GM13977 (cell line): Measurements from ENCODE around the gene NFKB1.
A peak's percentile ranks its signal among the peaks of the same experiment; 100 is the strongest.

Experiments used
- DNase-seq: peaks from one replicate; pipeline ENCODE4 v3.0.0; 2012; ENCODE audit warnings: low spot score
- in situ Hi-C: fragments of 300-500 bp; cut with MboI; formaldehyde crosslinking; loops from one replicate; pipeline ENCODE4 v1.12.0; 2022; ENCODE audit warnings: low sequenced_read_pairs, low pct_unique_long_range_greater_than_20kb, mixed read lengths, inconsistent platforms; ENCODE audit not compliant: unreplicated experiment
- TF ChIP-seq, protein P1 (sequence below): IDR thresholded peaks from 2 replicates; pipeline ENCODE4 v1.5.1; 2012; ENCODE audit warnings: mild to moderate bottlenecking, control low read depth; ENCODE audit not compliant: insufficient read depth; ENCODE audit errors: extremely low read depth, missing control alignments

NFKB1 gene

DNA sequence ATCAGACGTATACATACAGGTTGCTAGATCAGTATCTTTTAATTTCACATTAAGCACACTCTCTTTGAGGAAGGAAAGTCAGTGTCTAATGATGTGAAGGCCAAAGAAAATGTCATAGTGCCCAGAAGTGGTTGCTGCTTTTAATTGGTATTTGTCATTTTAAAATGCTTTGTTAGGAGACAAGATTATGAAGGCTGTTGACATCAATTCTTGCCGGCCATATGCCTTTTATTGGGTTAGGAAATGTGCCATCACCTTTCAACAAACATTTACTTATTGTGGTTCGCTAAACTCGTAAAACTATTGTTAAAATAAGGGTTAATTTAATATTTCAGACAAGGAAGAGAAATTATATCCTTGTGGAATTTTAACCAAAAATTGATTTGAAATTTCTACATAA is 32.2 kb downstream of the NFKB1 start:
- in situ Hi-C loops: no loop called here
- no peak for DNase-seq
- TF ChIP-seq, protein P1, sequence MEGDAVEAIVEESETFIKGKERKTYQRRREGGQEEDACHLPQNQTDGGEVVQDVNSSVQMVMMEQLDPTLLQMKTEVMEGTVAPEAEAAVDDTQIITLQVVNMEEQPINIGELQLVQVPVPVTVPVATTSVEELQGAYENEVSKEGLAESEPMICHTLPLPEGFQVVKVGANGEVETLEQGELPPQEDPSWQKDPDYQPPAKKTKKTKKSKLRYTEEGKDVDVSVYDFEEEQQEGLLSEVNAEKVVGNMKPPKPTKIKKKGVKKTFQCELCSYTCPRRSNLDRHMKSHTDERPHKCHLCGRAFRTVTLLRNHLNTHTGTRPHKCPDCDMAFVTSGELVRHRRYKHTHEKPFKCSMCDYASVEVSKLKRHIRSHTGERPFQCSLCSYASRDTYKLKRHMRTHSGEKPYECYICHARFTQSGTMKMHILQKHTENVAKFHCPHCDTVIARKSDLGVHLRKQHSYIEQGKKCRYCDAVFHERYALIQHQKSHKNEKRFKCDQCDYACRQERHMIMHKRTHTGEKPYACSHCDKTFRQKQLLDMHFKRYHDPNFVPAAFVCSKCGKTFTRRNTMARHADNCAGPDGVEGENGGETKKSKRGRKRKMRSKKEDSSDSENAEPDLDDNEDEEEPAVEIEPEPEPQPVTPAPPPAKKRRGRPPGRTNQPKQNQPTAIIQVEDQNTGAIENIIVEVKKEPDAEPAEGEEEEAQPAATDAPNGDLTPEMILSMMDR: no peak

DNA sequence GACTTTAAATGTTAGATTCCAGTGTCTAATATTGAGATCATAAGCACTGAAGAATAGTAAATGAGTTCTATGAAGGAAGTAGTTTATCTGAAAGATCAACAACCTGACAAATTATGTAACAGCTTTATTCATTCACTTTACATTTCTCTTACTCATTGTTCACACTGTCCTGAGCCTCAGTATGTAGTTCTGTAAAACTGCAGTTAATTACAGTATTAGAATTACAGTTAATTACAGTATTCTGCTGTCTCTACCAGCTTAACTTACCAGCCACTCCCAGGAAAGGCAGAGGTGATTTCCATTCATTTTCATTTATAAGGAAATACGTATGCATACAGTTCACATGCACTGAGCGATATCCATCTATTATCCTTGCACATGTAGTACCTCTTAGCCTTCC is 32.7 kb downstream of the NFKB1 start:
- in situ Hi-C loops: no loop called here
- no peak for DNase-seq
- TF ChIP-seq, protein P1: no peak

DNA sequence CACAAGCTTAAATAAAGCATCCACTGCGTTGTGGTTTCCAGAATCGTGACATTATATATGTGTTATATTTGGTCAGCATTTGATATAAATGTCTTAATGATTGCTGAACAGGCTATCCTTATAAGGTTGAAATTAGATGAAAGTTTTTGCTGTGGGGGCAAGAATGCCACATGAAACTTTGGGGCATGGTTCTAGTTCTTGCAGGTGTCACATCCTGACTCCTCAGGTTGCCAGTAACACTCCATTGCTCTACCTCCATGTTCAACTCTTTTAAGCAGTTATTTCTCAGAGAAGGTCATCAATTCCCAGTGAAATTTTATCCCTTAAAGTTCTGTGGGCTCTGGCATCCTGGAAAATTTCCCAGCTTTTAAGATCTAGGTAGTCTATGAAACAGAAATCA is 33.7 kb downstream of the NFKB1 start:
- DNase-seq: no peak
- TF ChIP-seq, protein P1: no peak
- in situ Hi-C loops: no loop called here

DNA sequence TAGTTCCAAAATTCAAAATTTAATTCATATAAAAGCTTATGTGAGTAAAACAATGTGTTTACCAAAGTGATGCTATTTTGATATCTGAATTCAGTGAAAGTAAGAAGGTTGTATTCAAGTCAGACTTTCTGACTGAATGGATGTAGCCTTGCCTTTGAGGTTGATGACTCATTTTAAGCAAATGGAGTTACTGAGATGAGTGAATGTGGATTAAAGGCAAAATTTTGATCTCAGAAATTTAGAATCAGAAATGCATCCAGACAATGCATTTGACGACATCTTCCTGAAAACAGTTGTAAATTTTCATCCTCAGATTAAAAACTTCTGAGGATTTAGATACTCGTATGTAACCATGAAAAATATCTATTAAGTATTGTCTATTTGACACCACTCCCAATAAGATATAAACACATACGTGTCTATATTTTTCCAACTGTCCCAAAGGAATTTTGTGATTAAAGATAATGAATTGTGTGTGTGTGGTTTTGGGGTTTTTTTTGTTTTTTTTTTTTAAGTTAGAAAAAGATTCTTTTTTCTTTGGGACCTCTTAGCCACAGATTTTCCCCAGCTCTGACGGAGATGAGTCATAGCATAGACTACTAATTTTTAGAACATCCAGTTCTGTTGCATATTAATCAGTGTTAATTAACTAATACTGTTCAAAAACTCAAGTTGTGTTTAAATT is 34.4 kb downstream of the NFKB1 start:
- peak; percentile 19 for DNase-seq
- TF ChIP-seq, protein P1: no peak
- in situ Hi-C loops: no loop called here

DNA sequence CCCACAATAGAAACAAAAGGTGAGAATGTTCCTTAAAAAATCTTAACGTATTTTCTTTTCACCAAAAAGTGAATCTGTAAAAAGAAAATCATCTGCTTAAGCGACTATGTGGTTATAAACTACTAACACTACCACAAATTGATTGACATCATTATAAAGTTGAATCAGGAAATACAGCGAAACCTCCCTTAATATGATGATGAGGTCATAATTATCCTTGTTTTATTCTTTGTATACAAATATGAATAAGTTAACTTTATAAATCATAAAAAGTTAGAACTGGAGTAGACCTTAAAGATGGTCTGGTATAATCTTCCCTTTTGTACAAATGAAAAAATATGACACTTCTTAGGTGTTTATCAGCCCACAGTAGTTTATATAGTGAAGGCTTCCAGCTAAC is 35.6 kb downstream of the NFKB1 start:
- TF ChIP-seq, protein P1: no peak
- in situ Hi-C loops: no loop called here
- DNase-seq: no peak

DNA sequence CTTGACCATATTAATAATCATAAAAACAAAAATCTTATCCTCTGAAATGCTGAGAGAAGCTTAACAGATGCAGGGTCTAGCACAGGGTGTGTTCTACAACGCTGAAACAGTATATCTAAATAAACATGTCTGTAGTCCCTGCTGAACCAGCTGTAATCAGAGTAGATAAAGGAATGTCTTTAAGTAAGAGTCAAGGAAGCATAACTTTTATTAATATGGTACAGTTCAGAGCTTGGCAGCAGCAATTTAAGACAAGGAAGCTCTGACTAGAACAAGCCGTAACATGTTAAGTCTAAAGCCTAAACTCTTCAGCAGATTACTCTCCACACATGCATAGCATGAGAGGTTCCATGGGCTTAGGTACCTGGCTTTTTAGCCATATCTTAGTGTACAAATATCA is 36.1 kb downstream of the NFKB1 start:
- TF ChIP-seq, protein P1: no peak
- in situ Hi-C loops: no loop called here
- DNase-seq: no peak

DNA sequence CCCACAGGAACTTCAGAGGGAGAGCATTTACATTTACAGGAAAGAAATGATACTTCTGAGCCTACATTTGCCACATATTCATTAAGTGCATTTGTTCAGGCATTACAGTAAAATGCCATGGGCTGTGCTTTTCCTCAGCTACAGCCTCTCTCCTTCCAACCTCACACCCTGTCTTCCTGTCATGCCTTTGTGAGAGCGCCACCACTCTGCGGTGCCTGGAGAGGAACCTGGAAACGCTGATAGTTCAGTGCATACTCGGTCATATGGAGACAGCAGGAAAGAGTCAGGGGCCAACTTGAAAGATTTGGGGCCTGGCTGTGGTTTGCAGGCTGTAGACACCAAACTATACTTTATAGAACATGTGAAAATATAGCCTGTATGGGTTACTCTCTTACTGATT is 40.5 kb downstream of the NFKB1 start:
- TF ChIP-seq, protein P1: peak; percentile 33
- in situ Hi-C loops: no loop called here
- DNase-seq: no peak
